HEK293 (cell line): Measurements from ENCODE around the gene BICD2.

Experiments
- CTCF ChIA-PET: fragments of 350-600 bp; formaldehyde crosslinking; extraction: SDS; loops from one replicate; lab custom pipeline; 2021; ENCODE audit warnings: antibody characterized with exemption; lab: Yijun Ruan, JAX
- POLR2A ChIA-PET: fragments of 300-600 bp; formaldehyde crosslinking; extraction: SDS; loops from one replicate; lab custom pipeline; 2020; ENCODE audit warnings: antibody characterized with exemption, inconsistent platforms; lab: Yijun Ruan, JAX
- H3K27ac ChIP-seq: fragments of 200-500 bp; sonication (Bioruptor generic); 2 replicates; pipeline ENCODE4 v1.5.1; 2014; ENCODE audit warnings: low read depth, low read length, control low read depth, inconsistent platforms; ENCODE audit errors: extremely low read depth
- H3K36me3 ChIP-seq, 2 experiments: fragments of 200-500 bp in 1 of 2; sonication (Bioruptor generic) in 1 of 2; 1 replicate in 1 of 2; 2 replicates in 1 of 2; pipeline ENCODE4 v1.5.1; 2014 to 2017; ENCODE audit warnings: inconsistent platforms in 2 of 2, low read length in 2 of 2; ENCODE audit not compliant: control insufficient read depth in 2 of 2, insufficient read depth in 1 of 2
- H3K4me1 ChIP-seq: fragments of 200-500 bp; sonication (Bioruptor generic); 2 replicates; pipeline ENCODE4 v1.5.1; 2014; ENCODE audit warnings: mild to moderate bottlenecking, low read length, inconsistent platforms; ENCODE audit not compliant: control insufficient read depth, insufficient read depth
- H3K4me3 ChIP-seq: 2 replicates; pipeline ENCODE4 v1.5.1; 2011; ENCODE audit warnings: low read depth, mild to moderate bottlenecking, control low read depth, low read length, moderate library complexity
- H3K9me3 ChIP-seq: fragments of 200-500 bp; sonication (Bioruptor generic); 2 replicates; pipeline ENCODE4 v1.5.1; 2014; ENCODE audit warnings: low read depth, low read length, inconsistent platforms; ENCODE audit not compliant: control insufficient read depth, insufficient read depth
- KLF10 ChIP-seq: fragments of 450-650 bp; IDR thresholded peaks from 2 replicates; pipeline ENCODE4 v1.5.1; 2018; ENCODE audit warnings: missing biosample characterization, mild to moderate bottlenecking, missing genetic modification characterization
- PRDM1 ChIP-seq: fragments of 450-650 bp; formaldehyde crosslinking; IDR thresholded peaks from 2 replicates; pipeline ENCODE4; 2016; ENCODE audit warnings: missing biosample characterization, missing genetic modification characterization
- SCRT2 ChIP-seq: fragments of 450-650 bp; formaldehyde crosslinking; IDR thresholded peaks from 2 replicates; pipeline ENCODE4 v1.5.1; 2016; ENCODE audit warnings: missing biosample characterization, missing genetic modification characterization
- ZBTB7A ChIP-seq: fragments of 450-650 bp; formaldehyde crosslinking; IDR thresholded peaks from 2 replicates; pipeline ENCODE4 v1.5.1; 2016; ENCODE audit warnings: low read depth, missing biosample characterization, missing genetic modification characterization
- ZNF114 ChIP-seq: fragments of 450-650 bp; formaldehyde crosslinking; IDR thresholded peaks from 2 replicates; pipeline ENCODE4 v1.5.0; 2017; ENCODE audit warnings: missing biosample characterization, missing genetic modification characterization
- ZNF169 ChIP-seq: fragments of 450-650 bp; formaldehyde crosslinking; IDR thresholded peaks from 2 replicates; pipeline ENCODE4 v1.5.1; 2016; ENCODE audit warnings: missing biosample characterization, missing genetic modification characterization
- ZNF174 ChIP-seq: fragments of 450-650 bp; formaldehyde crosslinking; IDR thresholded peaks from 2 replicates; pipeline ENCODE4 v1.5.0; 2017; ENCODE audit warnings: missing biosample characterization, mild to moderate bottlenecking, missing genetic modification characterization
- ZNF23 ChIP-seq: fragments of 450-650 bp; formaldehyde crosslinking; IDR thresholded peaks from 2 replicates; pipeline ENCODE4 v1.5.1; 2016; ENCODE audit warnings: missing biosample characterization, missing genetic modification characterization, borderline replicate concordance
- ZNF266 ChIP-seq: fragments of 450-650 bp; formaldehyde crosslinking; IDR thresholded peaks from 2 replicates; pipeline ENCODE4 v1.5.1; 2016; ENCODE audit warnings: missing biosample characterization, missing genetic modification characterization, low read depth
- ZNF292 ChIP-seq: fragments of 450-650 bp; formaldehyde crosslinking; IDR thresholded peaks from 2 replicates; pipeline ENCODE4 v1.5.1; 2016; ENCODE audit warnings: low read depth, missing biosample characterization, missing genetic modification characterization, borderline replicate concordance
- ZNF335 ChIP-seq: fragments of 450-650 bp; formaldehyde crosslinking; conservative IDR thresholded peaks from 2 replicates; pipeline ENCODE4 v1.5.1; 2016; ENCODE audit warnings: missing biosample characterization, missing genetic modification characterization
- ZNF350 ChIP-seq: fragments of 450-650 bp; formaldehyde crosslinking; IDR thresholded peaks from 2 replicates; pipeline ENCODE4 v1.5.0; 2017; ENCODE audit warnings: missing biosample characterization, mild to moderate bottlenecking, missing genetic modification characterization
- ZNF48 ChIP-seq: fragments of 450-650 bp; formaldehyde crosslinking; IDR thresholded peaks from 2 replicates; pipeline ENCODE4 v1.5.1; 2016; ENCODE audit warnings: missing biosample characterization, missing genetic modification characterization
- ZNF514 ChIP-seq: fragments of 450-650 bp; formaldehyde crosslinking; IDR thresholded peaks from 2 replicates; pipeline ENCODE4 v1.5.1; 2016; ENCODE audit warnings: missing biosample characterization, missing genetic modification characterization
- ZNF548 ChIP-seq: fragments of 450-650 bp; formaldehyde crosslinking; IDR thresholded peaks from 2 replicates; pipeline ENCODE4 v1.5.1; 2016; ENCODE audit warnings: missing biosample characterization, missing genetic modification characterization
- ZNF560 ChIP-seq: fragments of 450-650 bp; formaldehyde crosslinking; IDR thresholded peaks from 2 replicates; pipeline ENCODE4 v1.5.1; 2017; ENCODE audit warnings: missing biosample characterization, missing genetic modification characterization, borderline replicate concordance
- ZNF561 ChIP-seq: fragments of 450-650 bp; IDR thresholded peaks from 2 replicates; pipeline ENCODE4 v1.5.1; 2018; ENCODE audit warnings: missing biosample characterization, missing genetic modification characterization, borderline replicate concordance
- ZNF626 ChIP-seq: fragments of 450-650 bp; sonication (Bioruptor Pico); formaldehyde crosslinking; IDR thresholded peaks from 2 replicates; pipeline ENCODE4 v1.5.1; 2018; ENCODE audit warnings: missing biosample characterization, missing genetic modification characterization, inconsistent platforms
- ZNF76 ChIP-seq: fragments of 450-650 bp; formaldehyde crosslinking; IDR thresholded peaks from 2 replicates; pipeline ENCODE4; 2016; ENCODE audit warnings: low read depth, missing biosample characterization, missing genetic modification characterization, borderline replicate concordance
- TF ChIP-seq, protein P1 (sequence below): fragments of 450-650 bp; formaldehyde crosslinking; IDR thresholded peaks from 2 replicates; pipeline ENCODE4 v1.5.1; 2016; ENCODE audit warnings: missing biosample characterization, missing genetic modification characterization
- TF ChIP-seq, protein P2 (sequence below): fragments of 450-650 bp; formaldehyde crosslinking; IDR thresholded peaks from 2 replicates; pipeline ENCODE4 v1.5.1; 2016; ENCODE audit warnings: missing biosample characterization, missing genetic modification characterization
- TF ChIP-seq, protein P3 (sequence below): fragments of 450-650 bp; formaldehyde crosslinking; IDR thresholded peaks from 2 replicates; pipeline ENCODE4 v1.5.1; 2017; ENCODE audit warnings: missing biosample characterization, missing genetic modification characterization

Gene BICD2

DNA sequence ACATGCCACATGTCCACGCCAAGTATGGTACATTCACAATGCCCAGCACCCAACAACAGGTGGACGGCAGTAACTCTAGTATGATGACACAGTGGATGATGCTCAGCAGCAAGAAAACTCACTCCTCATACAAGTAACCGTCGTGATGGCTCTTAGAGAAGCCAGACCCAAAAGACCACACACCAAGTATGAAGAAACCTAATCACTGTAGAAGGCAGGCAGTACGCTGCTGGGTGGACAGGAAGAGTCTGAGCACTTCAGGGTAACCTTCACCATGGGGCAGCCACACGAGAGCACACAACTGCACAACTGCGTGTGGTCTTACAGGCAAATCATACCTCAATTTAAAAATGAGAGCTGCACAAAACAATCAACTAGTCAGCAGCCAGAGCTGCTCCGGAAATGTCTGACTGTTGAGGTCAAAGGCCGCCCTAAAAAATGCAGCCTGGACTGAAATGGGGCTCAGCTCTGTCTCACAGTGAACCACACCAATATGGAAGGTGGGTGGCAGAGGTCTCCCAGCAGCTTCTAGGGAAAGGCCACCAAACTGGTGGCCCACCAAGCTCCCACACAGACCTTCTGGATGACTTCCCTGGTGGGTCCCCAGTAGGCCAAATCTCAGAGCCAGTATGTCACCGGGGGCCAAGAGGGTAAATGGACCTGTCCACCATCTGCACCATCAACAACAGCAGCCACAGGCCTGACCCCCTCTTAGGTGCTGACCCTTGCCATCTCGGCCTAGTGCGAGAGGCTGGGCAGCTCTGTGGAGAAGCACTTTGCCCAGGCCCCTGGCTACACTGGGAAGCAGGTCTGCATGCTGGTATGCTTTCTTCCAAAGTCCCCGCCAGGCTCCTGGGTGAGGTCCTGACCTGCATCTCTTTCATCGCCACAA lies 17.8 kb downstream of the BICD2 start:
- ChIA-PET POLR2A (interaction anchor here (0.7 to 1.6 kb wide), 2 partner anchors 17 to 73 kb away, joined by 3 to 5 read pairs; no protein-coding TSS in a partner anchor), CTCF (interaction anchor here (1.1 kb wide), 1 partner anchor 30 kb away, joined by 3 read pairs; no protein-coding TSS in a partner anchor)
- Histone ChIP-seq H3K9me3 (no peaks in the 10 kb centered on the region), H3K36me3 (no peaks in the 10 kb centered on the region), H3K27ac (no peak overlapping the region), H3K4me1 (peaks cover 10% of the 10 kb centered on the region; the same call in 1 of the 2 replicates), H3K4me3 (no peak overlapping the region)
- TF ChIP-seq PRDM1 (tag by site-specific recombination) = no peak
- TF ChIP-seq SCRT2 (tag by site-specific recombination) = peak; percentile 53
- TF ChIP-seq ZNF561 = no peak

DNA sequence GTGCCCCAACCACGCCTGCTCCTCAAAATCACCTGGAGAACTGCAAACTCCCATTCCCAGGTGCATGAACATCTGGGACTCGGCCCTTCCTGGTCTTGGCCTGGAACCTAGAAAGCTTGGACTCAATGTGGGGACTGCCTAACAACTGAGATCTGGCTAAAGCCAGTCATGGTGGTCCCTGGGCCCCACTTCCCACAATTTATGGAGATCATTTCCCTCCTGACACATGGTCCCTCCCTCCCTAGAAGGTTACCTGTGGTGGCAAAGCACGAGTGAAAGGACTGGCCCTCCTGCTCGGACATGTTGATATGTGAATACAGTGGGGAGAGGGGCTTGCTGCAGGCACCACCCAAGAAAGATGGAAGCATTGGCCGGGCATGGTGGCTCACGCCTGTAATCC lies 18.8 kb downstream of the BICD2 start:
- Histone ChIP-seq H3K4me1 (peaks cover 13% of the 10 kb centered on the region; the same call in 1 of the 2 replicates), H3K9me3 (no peaks in the 10 kb centered on the region), H3K27ac (no peak overlapping the region), H3K36me3 (no peaks in the 10 kb centered on the region), H3K4me3 (no peak overlapping the region)
- CTCF ChIA-PET = interaction anchor here (0.7 kb wide), 1 partner anchor 28 kb away, joined by 4 read pairs; no protein-coding TSS in a partner anchor
- POLR2A ChIA-PET = interaction anchor here (0.7 kb wide), 1 partner anchor 72 kb away, joined by 5 read pairs; no protein-coding TSS in a partner anchor
- TF ChIP-seq ZNF548 (no peak), ZNF292 (tag by site-specific recombination) (no peak), ZNF350 (tag by site-specific recombination) (no peak), ZNF169 (no peak), ZNF114 (tag by site-specific recombination) (no peak), ZBTB7A (tag by site-specific recombination) (no peak)

DNA sequence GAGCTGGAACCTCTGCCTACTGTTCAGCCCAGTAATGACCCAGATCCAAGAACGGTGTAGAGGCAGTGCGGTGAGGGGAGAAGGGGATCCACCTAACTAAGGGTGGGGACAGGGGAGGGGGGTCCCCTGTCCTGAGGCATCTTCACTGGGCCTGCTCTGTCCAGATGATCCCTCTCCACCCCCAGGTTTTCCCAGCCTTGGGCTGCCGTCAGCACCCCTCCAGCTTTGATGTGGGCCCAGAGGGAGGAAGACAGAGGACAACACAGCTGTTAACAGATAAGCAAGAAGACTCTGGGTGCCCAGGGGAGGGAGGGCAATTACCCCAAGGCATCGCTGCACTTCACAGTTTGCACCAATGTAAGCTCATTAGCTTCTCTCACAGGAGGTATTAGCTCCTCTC lies 19.3 kb downstream of the BICD2 start:
- CTCF ChIA-PET = interaction anchor here (0.5 to 1.4 kb wide), 3 partner anchors 27 to 42 kb away, joined by 3 to 4 read pairs (median 3); no protein-coding TSS in a partner anchor
- no peaks in the 10 kb centered on the region for H3K9me3 ChIP-seq
- peaks cover 12% of the 10 kb centered on the region; the same call in 1 of the 2 replicates for H3K4me1 ChIP-seq
- H3K4me3 ChIP-seq = no peak overlapping the region
- H3K36me3 ChIP-seq = no peaks in the 10 kb centered on the region
- POLR2A ChIA-PET = no interaction called here
- TF ChIP-seq, protein P1, sequence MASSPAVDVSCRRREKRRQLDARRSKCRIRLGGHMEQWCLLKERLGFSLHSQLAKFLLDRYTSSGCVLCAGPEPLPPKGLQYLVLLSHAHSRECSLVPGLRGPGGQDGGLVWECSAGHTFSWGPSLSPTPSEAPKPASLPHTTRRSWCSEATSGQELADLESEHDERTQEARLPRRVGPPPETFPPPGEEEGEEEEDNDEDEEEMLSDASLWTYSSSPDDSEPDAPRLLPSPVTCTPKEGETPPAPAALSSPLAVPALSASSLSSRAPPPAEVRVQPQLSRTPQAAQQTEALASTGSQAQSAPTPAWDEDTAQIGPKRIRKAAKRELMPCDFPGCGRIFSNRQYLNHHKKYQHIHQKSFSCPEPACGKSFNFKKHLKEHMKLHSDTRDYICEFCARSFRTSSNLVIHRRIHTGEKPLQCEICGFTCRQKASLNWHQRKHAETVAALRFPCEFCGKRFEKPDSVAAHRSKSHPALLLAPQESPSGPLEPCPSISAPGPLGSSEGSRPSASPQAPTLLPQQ (tag by site-specific recombination) = 0 out of 2 replicates have a peak, but pooled peaks have one; percentile 38
- TF ChIP-seq KLF10 = no peak
- no peak for TF ChIP-seq ZNF23 (tag by site-specific recombination)
- no peak for TF ChIP-seq ZNF514 (tag by site-specific recombination)
- TF ChIP-seq ZNF76 (tag by site-specific recombination) = no peak
- no peak overlapping the region for H3K27ac ChIP-seq

DNA sequence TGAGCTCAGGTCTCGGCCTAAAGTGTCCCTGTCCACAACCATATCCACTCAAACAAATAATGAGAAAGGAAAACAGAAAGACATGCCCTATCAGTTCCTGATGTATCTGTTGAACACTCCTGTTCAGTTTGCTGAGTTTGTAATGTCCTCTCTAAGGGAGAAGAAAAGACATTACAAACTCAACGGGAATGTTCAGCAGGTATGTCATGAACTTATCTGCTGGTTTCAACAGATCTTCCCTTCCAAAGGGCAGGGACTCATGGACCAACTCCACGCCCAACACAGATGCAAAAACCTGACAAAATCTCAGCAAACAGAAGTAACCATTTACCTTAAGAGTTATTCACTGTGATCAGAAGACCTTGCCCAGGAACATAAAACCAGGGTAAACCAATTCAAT lies 23.7 kb downstream of the BICD2 start:
- Histone ChIP-seq H3K9me3 (no peaks in the 10 kb centered on the region), H3K4me3 (no peak overlapping the region), H3K4me1 (peaks cover 5% of the 10 kb centered on the region; the same call in 1 of the 2 replicates), H3K36me3 (no peaks in the 10 kb centered on the region), H3K27ac (no peak overlapping the region)
- ChIA-PET CTCF (interaction anchor here (1.1 kb wide), 1 partner anchor 25 kb away, joined by 4 read pairs; no protein-coding TSS in a partner anchor), POLR2A (no interaction called here)
- TF ChIP-seq ZNF626 (tag by site-specific recombination) (no peak), ZNF292 (tag by site-specific recombination) (no peak), ZNF266 (no peak), ZNF560 (no peak), PRDM1 (tag by site-specific recombination) (no peak), ZNF174 (tag by site-specific recombination) (no peak), ZNF335 (tag by site-specific recombination) (no peak), ZNF48 (no peak)
- TF ChIP-seq, protein P2, sequence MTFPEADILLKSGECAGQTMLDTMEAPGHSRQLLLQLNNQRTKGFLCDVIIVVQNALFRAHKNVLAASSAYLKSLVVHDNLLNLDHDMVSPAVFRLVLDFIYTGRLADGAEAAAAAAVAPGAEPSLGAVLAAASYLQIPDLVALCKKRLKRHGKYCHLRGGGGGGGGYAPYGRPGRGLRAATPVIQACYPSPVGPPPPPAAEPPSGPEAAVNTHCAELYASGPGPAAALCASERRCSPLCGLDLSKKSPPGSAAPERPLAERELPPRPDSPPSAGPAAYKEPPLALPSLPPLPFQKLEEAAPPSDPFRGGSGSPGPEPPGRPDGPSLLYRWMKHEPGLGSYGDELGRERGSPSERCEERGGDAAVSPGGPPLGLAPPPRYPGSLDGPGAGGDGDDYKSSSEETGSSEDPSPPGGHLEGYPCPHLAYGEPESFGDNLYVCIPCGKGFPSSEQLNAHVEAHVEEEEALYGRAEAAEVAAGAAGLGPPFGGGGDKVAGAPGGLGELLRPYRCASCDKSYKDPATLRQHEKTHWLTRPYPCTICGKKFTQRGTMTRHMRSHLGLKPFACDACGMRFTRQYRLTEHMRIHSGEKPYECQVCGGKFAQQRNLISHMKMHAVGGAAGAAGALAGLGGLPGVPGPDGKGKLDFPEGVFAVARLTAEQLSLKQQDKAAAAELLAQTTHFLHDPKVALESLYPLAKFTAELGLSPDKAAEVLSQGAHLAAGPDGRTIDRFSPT (tag by site-specific recombination) = no peak
- TF ChIP-seq, protein P3, sequence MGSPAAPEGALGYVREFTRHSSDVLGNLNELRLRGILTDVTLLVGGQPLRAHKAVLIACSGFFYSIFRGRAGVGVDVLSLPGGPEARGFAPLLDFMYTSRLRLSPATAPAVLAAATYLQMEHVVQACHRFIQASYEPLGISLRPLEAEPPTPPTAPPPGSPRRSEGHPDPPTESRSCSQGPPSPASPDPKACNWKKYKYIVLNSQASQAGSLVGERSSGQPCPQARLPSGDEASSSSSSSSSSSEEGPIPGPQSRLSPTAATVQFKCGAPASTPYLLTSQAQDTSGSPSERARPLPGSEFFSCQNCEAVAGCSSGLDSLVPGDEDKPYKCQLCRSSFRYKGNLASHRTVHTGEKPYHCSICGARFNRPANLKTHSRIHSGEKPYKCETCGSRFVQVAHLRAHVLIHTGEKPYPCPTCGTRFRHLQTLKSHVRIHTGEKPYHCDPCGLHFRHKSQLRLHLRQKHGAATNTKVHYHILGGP (tag by site-specific recombination) = no peak
